Fibroblast of gingiva (primary cell): ENCODE results near the gene FMO2.

Source experiments
- DNase-seq: peaks from one replicate; pipeline ENCODE4 v3.0.0-alpha.2; 2011; ENCODE audit warnings: low read depth

Gene FMO2

GRCh38 chr1:171174560-171175294 is 10.4 kb upstream of the FMO2 start:
- no peak for DNase-seq

GRCh38 chr1:171177261-171177660 is 7.8 kb upstream of the FMO2 start:
- DNase-seq, result no peak

- DNase-seq, result peak; percentile 8
Observed at GRCh38 chr1:171179318-171180227, 5.5 kb upstream of the FMO2 start.

- peak; percentile 49 for DNase-seq
Observed at GRCh38 chr1:171180670-171181069, 4.4 kb upstream of the FMO2 start.

- peak; percentile 70 for DNase-seq
Observed at GRCh38 chr1:171188388-171189266, 3.5 kb downstream of the FMO2 start.

DNA sequence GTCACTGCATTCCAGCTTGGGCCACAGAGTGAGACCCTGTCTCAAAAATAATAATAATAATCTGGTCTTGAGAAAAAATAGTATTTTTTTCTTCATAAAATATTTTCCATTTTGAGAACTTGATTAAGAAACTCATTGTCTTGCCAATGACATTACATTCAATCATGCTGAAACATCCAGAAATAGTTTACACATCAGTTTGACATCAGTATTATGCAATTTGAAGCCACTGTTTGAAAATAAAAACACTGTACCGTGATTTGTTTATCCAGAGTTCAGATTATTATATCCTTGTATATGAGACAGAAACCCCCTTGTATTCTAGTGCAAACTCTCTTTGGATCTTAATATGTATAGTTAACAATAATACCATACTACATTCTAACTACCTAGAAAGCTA is 6.9 kb downstream of the FMO2 start:
- DNase-seq, result peak; percentile 53

DNA sequence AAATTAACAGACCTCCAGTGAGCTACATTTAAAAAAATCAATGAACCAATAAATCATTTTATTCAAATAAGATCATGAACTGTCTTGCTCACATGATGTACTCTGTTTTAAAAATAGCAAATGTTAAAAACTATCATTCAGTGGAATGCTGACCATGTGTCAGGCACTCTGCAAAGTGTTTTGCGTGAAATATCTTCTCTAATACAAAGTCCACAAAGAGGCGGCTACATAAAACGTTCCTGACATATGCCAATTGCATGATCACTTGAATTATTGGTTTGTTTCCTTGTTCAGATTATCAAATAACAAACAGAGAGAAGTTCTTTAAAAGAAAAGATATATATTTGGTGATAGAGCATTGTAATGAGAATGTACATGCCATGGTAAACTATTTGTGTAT is 10.7 kb downstream of the FMO2 start:
- DNase-seq, result no peak

GRCh38 chr1:171196351-171196750 is 11.3 kb downstream of the FMO2 start:
- DNase-seq, result peak; percentile 6

GRCh38 chr1:171198081-171198480 is 13.0 kb downstream of the FMO2 start:
- no peak for DNase-seq

DNA sequence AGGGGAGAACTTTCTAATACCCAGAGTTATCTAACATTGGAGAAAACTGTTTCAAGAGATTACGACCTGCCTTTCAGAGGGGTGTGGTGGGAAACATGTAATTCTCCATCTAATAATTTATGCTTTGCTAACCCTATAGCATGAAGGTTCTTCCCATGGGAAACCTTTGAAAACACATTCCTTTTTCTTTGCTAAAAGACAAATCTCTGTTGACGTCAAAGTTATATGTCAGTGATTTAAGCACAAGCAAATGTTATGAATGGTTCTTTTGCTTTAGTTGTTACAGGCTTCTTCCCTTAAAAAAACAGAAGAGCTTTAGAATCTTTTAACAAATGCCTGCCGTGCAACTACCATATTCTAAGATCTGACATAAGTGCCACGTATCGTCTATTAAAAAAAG is 19.2 kb downstream of the FMO2 start:
- no peak for DNase-seq

- DNase-seq, result no peak
Observed at GRCh38 chr1:171206204-171206977, 21.3 kb downstream of the FMO2 start.

DNA sequence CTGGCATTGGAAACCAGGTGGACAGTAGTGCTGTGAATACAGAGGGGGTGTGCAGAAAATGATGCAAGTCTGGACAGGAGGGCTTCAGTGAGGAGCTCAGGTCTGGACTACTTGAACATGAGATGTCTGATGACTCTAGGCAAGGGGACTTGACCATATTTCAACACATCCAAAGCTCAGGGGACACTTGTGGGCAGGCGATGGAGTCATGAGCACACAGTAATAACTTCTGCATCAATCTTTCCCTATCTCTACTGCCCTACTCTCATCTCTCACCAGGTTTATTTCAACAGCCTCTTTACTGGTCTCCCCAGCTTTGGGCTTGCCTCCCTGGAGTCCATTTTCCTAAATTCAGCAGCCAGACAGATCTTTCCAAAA is 21.9 kb downstream of the FMO2 start:
- DNase-seq, result no peak

DNA sequence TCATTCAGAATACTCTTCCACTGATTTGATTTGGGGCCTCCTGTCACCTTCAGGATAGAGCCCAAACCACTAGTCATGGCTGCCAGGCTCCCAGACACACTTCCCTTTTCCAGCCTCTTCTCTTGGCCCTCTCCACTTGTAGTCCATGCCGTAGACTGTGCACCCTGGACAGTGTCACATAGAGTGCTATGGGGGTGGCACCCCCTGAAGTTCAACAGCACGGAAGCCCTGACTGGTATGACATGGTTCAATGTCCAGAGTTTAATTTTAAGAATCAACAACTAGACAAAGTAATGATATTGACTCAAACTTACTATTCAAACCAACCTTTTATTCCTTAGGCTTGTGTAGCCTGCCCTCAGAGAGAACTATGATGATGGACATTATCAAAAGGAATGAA is 22.3 kb downstream of the FMO2 start:
- no peak for DNase-seq

GRCh38 chr1:171210355-171210754 is 25.3 kb downstream of the FMO2 start:
- DNase-seq, result peak; percentile 70

DNA sequence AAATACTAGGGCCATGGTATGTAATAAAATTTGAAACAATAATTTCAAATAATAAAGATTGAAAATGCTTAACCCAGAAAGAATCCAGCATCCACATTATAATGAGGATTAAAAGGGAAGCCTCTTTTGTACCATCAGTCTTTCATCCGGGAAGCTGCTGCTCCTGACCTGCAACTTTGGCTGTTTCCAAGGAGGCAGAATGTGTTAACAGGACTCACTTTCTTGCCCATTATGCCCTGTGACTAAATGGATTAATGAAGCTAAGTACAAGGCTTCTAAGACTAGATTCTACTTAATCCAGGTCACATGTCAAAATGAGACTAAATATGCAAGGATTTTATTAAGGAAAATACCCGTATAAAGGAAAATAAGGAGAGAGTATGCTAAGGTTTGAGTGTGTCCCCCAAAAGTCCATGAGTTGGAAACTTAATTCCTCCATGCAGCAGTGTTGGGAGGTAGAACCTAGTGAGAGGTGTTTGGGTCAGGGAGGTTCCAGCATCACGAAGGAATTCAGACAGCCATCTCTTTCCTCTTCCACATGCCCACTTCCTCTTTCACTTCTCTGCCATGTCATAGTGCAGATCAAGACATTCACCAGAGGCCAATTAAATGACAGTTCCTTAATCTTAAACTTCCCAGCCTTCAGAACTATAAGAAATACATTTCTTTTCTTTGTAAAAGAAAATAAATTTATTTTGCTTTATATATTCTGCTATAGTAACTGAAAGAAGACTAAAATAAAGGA is 27.7 kb downstream of the FMO2 start:
- DNase-seq, result no peak

- DNase-seq, result no peak
Observed at GRCh38 chr1:171213559-171214454, 28.7 kb downstream of the FMO2 start.

DNA sequence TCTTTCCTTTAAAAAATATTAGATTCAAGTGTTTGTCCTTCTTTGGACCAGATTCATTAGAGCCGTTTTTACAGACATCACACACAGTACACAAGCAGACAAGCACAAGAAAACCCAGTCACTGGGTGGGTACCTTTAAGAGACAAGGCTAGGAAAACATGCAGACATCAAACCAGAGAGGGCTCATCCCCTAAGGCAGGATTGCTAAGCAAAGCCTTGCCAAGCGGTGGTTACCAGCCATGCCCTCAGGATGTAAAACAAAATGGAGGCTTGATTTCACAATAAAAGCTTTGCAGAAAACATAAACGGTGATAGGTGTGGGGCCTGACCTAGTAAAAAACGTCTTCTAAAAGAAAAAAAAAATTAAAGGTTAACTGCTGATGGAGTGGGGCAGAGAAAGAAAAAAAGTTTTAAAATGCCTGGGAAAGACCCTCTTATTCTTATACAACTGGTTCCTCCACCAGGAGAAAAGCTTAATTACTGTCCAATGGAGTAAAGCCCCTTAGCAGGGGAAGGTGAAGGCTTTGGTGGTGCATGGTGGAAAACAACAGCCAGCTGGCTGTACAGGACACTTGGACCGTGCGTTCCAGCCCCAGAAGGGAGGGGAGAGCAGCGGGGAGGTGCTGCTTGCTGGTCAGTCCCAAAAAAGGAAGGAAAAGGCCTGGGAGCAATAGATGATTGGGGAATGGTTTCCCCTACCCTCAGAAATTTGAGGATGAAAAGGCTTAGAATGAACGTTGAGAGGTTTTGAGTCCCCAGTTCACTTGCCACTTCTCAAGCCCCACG is 32.8 kb downstream of the FMO2 start:
- no peak for DNase-seq

GRCh38 chr1:171218661-171219060 is 33.6 kb downstream of the FMO2 start:
- DNase-seq, result peak; percentile 24
